Measurements from ENCODE around the gene GALNTL6. TPM values are rescaled to one million over a fixed set of nuclear protein-coding genes. Genes with fewer than 3 reads are reported as not detected.

Gene GALNTL6
- total and polyA plus RNA-seq, 3 donors from 2014 or later: 2.9 to 6.2 (median 4.9) TPM

GRCh38 chr4:172124656-172125308 is 311.6 kb downstream of the GALNTL6 start:
- Histone ChIP-seq H3K4me1 (no peaks in the 10 kb centered on the region), H3K36me3 (ENCODE audit: low read depth, missing control alignments) (no peaks in the 10 kb centered on the region), H3K9me3 (no peaks in the 10 kb centered on the region), H3K27ac (no peak overlapping the region), H3K27me3 (no peaks in the 10 kb centered on the region), H3K4me3 (no peak overlapping the region)
- TF ChIP-seq POLR2A (IDR thresholded peaks at IDR 0.05) (no peak), CTCF (IDR thresholded peaks at IDR 0.05) (no peak)
- intact Hi-C loops (cut with DNase I; ENCODE audit: low total_unique reads): no loop called here
- DNase-seq: no peak
- WGBS, 2 donors: 83 to 84% methylated on average over 1 of the region's 1 CpG

DNA sequence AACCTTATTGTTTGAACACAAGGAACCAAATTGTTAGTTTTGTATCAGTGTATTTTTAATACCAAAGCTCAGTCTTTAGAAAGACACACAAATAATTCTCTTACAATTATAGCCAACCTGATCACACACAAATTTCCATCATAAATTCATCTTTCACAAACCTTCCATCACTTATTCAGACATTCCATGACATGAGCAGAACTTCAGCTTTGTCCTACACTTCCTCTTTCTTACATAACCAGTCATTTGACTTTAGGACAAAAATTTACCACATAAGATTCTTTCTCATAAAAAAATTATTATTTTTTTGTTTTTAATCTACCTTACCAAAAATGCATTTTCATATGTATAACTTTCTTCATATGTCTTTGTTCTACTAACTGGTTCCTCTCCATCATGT is 312.2 kb downstream of the GALNTL6 start:
- Histone ChIP-seq H3K4me1 (no peaks in the 10 kb centered on the region), H3K36me3 (ENCODE audit: low read depth, missing control alignments) (no peaks in the 10 kb centered on the region), H3K27me3 (no peaks in the 10 kb centered on the region), H3K27ac (no peak overlapping the region), H3K4me3 (no peak overlapping the region), H3K9me3 (no peaks in the 10 kb centered on the region)
- no peak for TF ChIP-seq POLR2A (IDR thresholded peaks at IDR 0.05)
- TF ChIP-seq CTCF (IDR thresholded peaks at IDR 0.05): no peak
- intact Hi-C loops (cut with DNase I; ENCODE audit: low total_unique reads): no loop called here
- no peak for DNase-seq

GRCh38 chr4:172127168-172127567 is 314.0 kb downstream of the GALNTL6 start:
- no peak for TF ChIP-seq POLR2A (IDR thresholded peaks at IDR 0.05)
- no peak for TF ChIP-seq CTCF (IDR thresholded peaks at IDR 0.05)
- no peaks in the 10 kb centered on the region for H3K4me1 ChIP-seq
- no peaks in the 10 kb centered on the region for H3K27me3 ChIP-seq
- no peaks in the 10 kb centered on the region for H3K36me3 ChIP-seq (ENCODE audit: low read depth, missing control alignments)
- 79 to 84% methylated on average over 2 to 4 of the region's 4 CpGs for WGBS, 2 donors
- no peak overlapping the region for H3K27ac ChIP-seq
- intact Hi-C loops (cut with DNase I; ENCODE audit: low total_unique reads): no loop called here
- H3K4me3 ChIP-seq: peak overlapping the region in 1 of 2 donors; percentile 7
- DNase-seq: peak; percentile 15
- H3K9me3 ChIP-seq: no peaks in the 10 kb centered on the region

- Histone ChIP-seq H3K27me3 (no peaks in the 10 kb centered on the region), H3K4me3 (no peak overlapping the region), H3K9me3 (no peaks in the 10 kb centered on the region), H3K27ac (no peak overlapping the region), H3K36me3 (ENCODE audit: low read depth, missing control alignments) (no peaks in the 10 kb centered on the region), H3K4me1 (no peaks in the 10 kb centered on the region)
- no peak for TF ChIP-seq CTCF (IDR thresholded peaks at IDR 0.05)
- intact Hi-C loops (cut with DNase I; ENCODE audit: low total_unique reads): no loop called here
- no peak for DNase-seq
- WGBS, 2 donors: 81 to 92% methylated on average over 1 of the region's 1 CpG
These were observed 316.4 kb downstream of the GALNTL6 start for GRCh38 chr4:172129593-172129992.

DNA sequence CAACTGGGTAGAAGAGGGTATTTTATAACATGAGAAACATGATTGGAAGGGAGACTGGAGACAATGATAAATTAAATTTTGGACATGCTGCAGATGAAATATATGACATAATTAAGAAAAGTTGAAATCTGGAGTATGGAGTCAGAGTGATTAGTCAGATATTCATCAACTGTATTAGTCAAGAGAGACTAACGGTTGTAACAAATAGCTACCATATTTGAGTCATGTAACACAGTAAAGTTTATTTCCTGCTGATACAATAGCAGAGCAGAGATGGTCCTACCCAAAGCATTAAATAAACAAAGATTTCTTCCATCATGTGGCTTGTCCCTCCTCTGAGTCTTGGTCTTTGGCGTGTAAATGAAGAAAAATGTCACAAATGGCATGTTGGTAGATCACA is 321.3 kb downstream of the GALNTL6 start:
- 88 to 91% methylated on average over 2 of the region's 2 CpGs for WGBS, 2 donors

More for the DNA sequence above, 321.3 kb downstream of the GALNTL6 start:
- intact Hi-C loops (cut with DNase I; ENCODE audit: low total_unique reads): no loop called here
- no peak for TF ChIP-seq POLR2A (IDR thresholded peaks at IDR 0.05)
- no peak for TF ChIP-seq CTCF (IDR thresholded peaks at IDR 0.05)
- no peaks in the 10 kb centered on the region for H3K36me3 ChIP-seq (ENCODE audit: low read depth, missing control alignments)
- H3K4me1 ChIP-seq: no peaks in the 10 kb centered on the region
- H3K27ac ChIP-seq: no peak overlapping the region
- no peaks in the 10 kb centered on the region for H3K9me3 ChIP-seq
- H3K4me3 ChIP-seq: no peak overlapping the region
- H3K27me3 ChIP-seq: no peaks in the 10 kb centered on the region
- DNase-seq: no peak

Data from testis (tissue), 3 donors.